Endodermal cell (in vitro differentiated cells): ENCODE measurements around the gene ERGIC1. TPM values are rescaled to one million over a fixed set of nuclear protein-coding genes. Genes with fewer than 3 reads are reported as not detected.

Experiments used
- DNase-seq: peaks from one replicate; pipeline ENCODE4 v3.0.0-alpha.2; 2017
- H3K27ac ChIP-seq: 2 replicates; pipeline ENCODE4 v1.5.1; 2013; ENCODE audit warnings: mild to moderate bottlenecking, low read depth, low read length, moderate library complexity
- H3K27me3 ChIP-seq: 2 replicates; pipeline ENCODE4 v1.6.1; 2013; ENCODE audit warnings: mild to moderate bottlenecking, low read length, moderate library complexity; ENCODE audit not compliant: insufficient read depth, control insufficient read depth, poor library complexity, severe bottlenecking
- H3K36me3 ChIP-seq: 2 replicates; pipeline ENCODE4 v1.7.0; 2013; ENCODE audit warnings: mild to moderate bottlenecking, low read length, moderate library complexity; ENCODE audit not compliant: control insufficient read depth, insufficient read depth
- H3K4me1 ChIP-seq: one replicate; pipeline ENCODE4 v1.7.0; 2013; ENCODE audit warnings: low read length; ENCODE audit not compliant: control insufficient read depth, insufficient read depth
- H3K4me3 ChIP-seq: 2 replicates; pipeline ENCODE4 v1.5.1; 2013; ENCODE audit warnings: mild to moderate bottlenecking, low read length, moderate library complexity
- H3K9ac ChIP-seq: 2 replicates; pipeline ENCODE4 v1.6.1; 2013; ENCODE audit warnings: mild to moderate bottlenecking, low read length, moderate library complexity; ENCODE audit not compliant: poor library complexity, severe bottlenecking; ENCODE audit errors: extremely low read depth
- H3K9me3 ChIP-seq: 2 replicates; pipeline ENCODE4 v1.6.1; 2013; ENCODE audit warnings: mild to moderate bottlenecking, low read length, moderate library complexity; ENCODE audit not compliant: control insufficient read depth
- H3K27ac Mint-ChIP-seq: 2 replicates; pipeline ENCODE4 v1.8.0; 2020; ENCODE audit warnings: mixed read lengths
- H3K27me3 Mint-ChIP-seq: 2 replicates; pipeline ENCODE4 v1.8.0; 2021; ENCODE audit warnings: mild to moderate bottlenecking, mixed read lengths; ENCODE audit not compliant: insufficient read depth
- H3K36me3 Mint-ChIP-seq: 2 replicates; pipeline ENCODE4 v1.8.0; 2020; ENCODE audit warnings: low read depth, mixed read lengths
- H3K4me1 Mint-ChIP-seq: 2 replicates; pipeline ENCODE4 v1.8.0; 2020; ENCODE audit warnings: mixed read lengths
- H3K4me3 Mint-ChIP-seq: 2 replicates; pipeline ENCODE4 v1.8.0; 2020; ENCODE audit warnings: mild to moderate bottlenecking, moderate library complexity, mixed read lengths
- H3K9me3 Mint-ChIP-seq: 2 replicates; pipeline ENCODE4 v1.8.0; 2020; ENCODE audit warnings: mild to moderate bottlenecking, mixed read lengths
- CTCF ChIP-seq: fragments of 200-600 bp; sonication (generic); conservative IDR thresholded peaks from 2 replicates; pipeline ENCODE4 v1.5.0; 2021; ENCODE audit warnings: antibody characterized with exemption, mild to moderate bottlenecking
- WGBS, 2 experiments: methylation state at CpG; one replicate each; pipeline versions ENCODE4 v1.1.5 to v1.1.7; 2013; ENCODE audit warnings: missing lambda C conversion rate in 2 of 2, mixed read lengths in 1 of 2; ENCODE audit not compliant: insufficient coverage in 1 of 2, insufficient read length in 1 of 2; 5-methylcytosine and 5-hydroxymethylcytosine counted together
- total RNA-seq, 2 donors: library from RNA; stranded (reverse); fragmentation: NEBNext Ultra II Directional in 1 of 2; extraction: Animal tissue kit (Norgen Biotek cat#: 25700) in 1 of 2; gene quantifications; 2 replicates in 1 of 2; 3 replicates in 1 of 2; pipeline ENCODE4 v1.2.1, GENCODE V29; 2021

The ERGIC1 gene
- total RNA-seq, 2 donors from 2014 or later: 81.9 to 94.8 TPM

GRCh38 chr5:172886974-172887501 is 53.0 kb downstream of the ERGIC1 start:
- Histone ChIP-seq H3K27ac (no peak overlapping the region), H3K9me3 (no peaks in the 10 kb centered on the region), H3K4me3 (no peak overlapping the region), H3K4me1 (no peaks in the 10 kb centered on the region), H3K9ac (no peak overlapping the region), H3K27me3 (no peaks in the 10 kb centered on the region), H3K36me3 (peaks cover 44% of the 10 kb centered on the region)
- H3K4me3 Mint-ChIP-seq: no peak overlapping the region
- H3K9me3 Mint-ChIP-seq: peaks cover 3% of the 10 kb centered on the region
- H3K27me3 Mint-ChIP-seq: no peaks in the 10 kb centered on the region
- peaks cover 3% of the 10 kb centered on the region for H3K4me1 Mint-ChIP-seq
- DNase-seq: no peak
- peaks cover 50% of the 10 kb centered on the region for H3K36me3 Mint-ChIP-seq
- H3K27ac Mint-ChIP-seq: peak overlapping the region; percentile 61
- WGBS, 2 experiments: 93 to 99% methylated on average over 10 to 17 of the region's 17 CpGs
- no peak for TF ChIP-seq CTCF

- H3K36me3 Mint-ChIP-seq: peaks cover 47% of the 10 kb centered on the region
- Histone ChIP-seq H3K27me3 (no peaks in the 10 kb centered on the region), H3K4me1 (peaks cover 6% of the 10 kb centered on the region), H3K27ac (no peak overlapping the region), H3K9me3 (no peaks in the 10 kb centered on the region), H3K36me3 (peaks cover 44% of the 10 kb centered on the region), H3K4me3 (no peak overlapping the region), H3K9ac (no peak overlapping the region)
- peaks cover 3% of the 10 kb centered on the region for H3K4me1 Mint-ChIP-seq
- no peak for TF ChIP-seq CTCF
- no peak overlapping the region for H3K4me3 Mint-ChIP-seq
- no peaks in the 10 kb centered on the region for H3K27me3 Mint-ChIP-seq
- H3K9me3 Mint-ChIP-seq: peaks cover 3% of the 10 kb centered on the region
- no peak for DNase-seq
- 75 to 87% methylated on average over 2 to 8 of the region's 8 CpGs for WGBS, 2 experiments
- H3K27ac Mint-ChIP-seq: no peak overlapping the region
Observed at GRCh38 chr5:172887692-172888091, 53.6 kb downstream of the ERGIC1 start.

- Mint-ChIP-seq H3K9me3 (no peaks in the 10 kb centered on the region), H3K4me3 (no peak overlapping the region), H3K4me1 (peaks cover 7% of the 10 kb centered on the region), H3K36me3 (peaks cover 38% of the 10 kb centered on the region), H3K27me3 (no peaks in the 10 kb centered on the region), H3K27ac (no peak overlapping the region)
- 93% methylated on average over 2 to 6 of the region's 6 CpGs for WGBS, 2 experiments
- no peaks in the 10 kb centered on the region for H3K27me3 ChIP-seq
- no peaks in the 10 kb centered on the region for H3K9me3 ChIP-seq
- no peak for TF ChIP-seq CTCF
- DNase-seq: no peak
- no peak overlapping the region for H3K9ac ChIP-seq
- H3K4me3 ChIP-seq: no peak overlapping the region
- no peak overlapping the region for H3K27ac ChIP-seq
- H3K36me3 ChIP-seq: peaks cover 39% of the 10 kb centered on the region
- peaks cover 7% of the 10 kb centered on the region for H3K4me1 ChIP-seq
Observed at GRCh38 chr5:172890659-172891058, 56.6 kb downstream of the ERGIC1 start.
